Tibial nerve (tissue), 4 donors: ENCODE results near the gene ZCCHC3. TPM values are rescaled to one million over a fixed set of nuclear protein-coding genes. Genes with fewer than 3 reads are reported as not detected.

ENCODE experiments used
- DNase-seq, 2 donors: peaks; one replicate each; pipeline ENCODE4 v3.0.0-alpha.2; 2019; ENCODE audit warnings: low spot score in 2 of 2
- H3K27ac ChIP-seq, 4 donors: fragments of 200-600 bp; sonication (generic) in 3 of 4; one replicate each; pipeline ENCODE4 v1.5.1; 2017 to 2019; ENCODE audit warnings: mild to moderate bottlenecking in 1 of 4
- H3K27me3 ChIP-seq, 2 donors: fragments of 200-600 bp; sonication (generic) in 1 of 2; one replicate each; pipeline versions ENCODE4 v1.5.1 to v1.6.0; 2017 to 2019
- H3K36me3 ChIP-seq, 3 donors: fragments of 200-600 bp; sonication (generic); one replicate each; pipeline ENCODE4 v1.5.1; 2018 to 2019
- H3K4me1 ChIP-seq, 4 donors: fragments of 200-600 bp; sonication (generic) in 3 of 4; one replicate each; pipeline ENCODE4 v1.5.1; 2017 to 2019
- H3K4me3 ChIP-seq, 4 donors: fragments of 200-600 bp; sonication (generic) in 3 of 4; one replicate each; pipeline ENCODE4 v1.5.1; 2017 to 2019; ENCODE audit warnings: mild to moderate bottlenecking in 1 of 4, moderate library complexity in 1 of 4
- H3K9me3 ChIP-seq, 4 donors: fragments of 200-600 bp; sonication (generic) in 3 of 4; one replicate each; pipeline ENCODE4 v1.5.1; 2017 to 2019
- CTCF ChIP-seq, 5 experiments: fragments of 200-600 bp in 3 of 5; fragments of 450-650 bp in 2 of 5; sonication (generic) in 3 of 5; IDR thresholded peaks; one replicate each; pipeline ENCODE4 v1.5.1; 2016 to 2019; ENCODE audit warnings: antibody characterized with exemption in 5 of 5, mild to moderate bottlenecking in 3 of 5, moderate library complexity in 2 of 5
- EP300 ChIP-seq, 2 donors: sonication (generic); formaldehyde crosslinking; IDR thresholded peaks; one replicate each; pipeline ENCODE4 v1.6.1; 2017; ENCODE audit warnings: antibody characterized with exemption in 2 of 2, mild to moderate bottlenecking in 1 of 2
- POLR2A ChIP-seq, 2 donors: fragments of 450-650 bp; IDR thresholded peaks; one replicate each; pipeline ENCODE4 v1.6.1; 2017; ENCODE audit warnings: antibody characterized with exemption in 2 of 2, mild to moderate bottlenecking in 2 of 2, moderate library complexity in 2 of 2
- WGBS, 2 donors: methylation state at CpG; one replicate each; pipeline ENCODE4 v1.1.5; 2018; 5-methylcytosine and 5-hydroxymethylcytosine counted together
- total RNA-seq, 4 donors: library from RNA; depleted of rRNA; stranded (reverse); fragments of >200 nt; gene quantifications; one replicate each; pipeline ENCODE4 v1.1.0, GENCODE V29; 2016

The ZCCHC3 gene
- total RNA-seq, 4 donors from 2014 or later, result 12.0 to 24.9 (median 20.6) TPM

GRCh38 chr20:348972-349841 is 51.8 kb downstream of the ZCCHC3 start:
- Histone ChIP-seq H3K36me3 (peaks cover 0 to 36% (median 0%) of the 10 kb centered on the region in 3 donors), H3K4me1 (peaks cover 0 to 15% (median 5%) of the 10 kb centered on the region in 4 donors), H3K4me3 (no peak overlapping the region), H3K9me3 (no peaks in the 10 kb centered on the region), H3K27ac (peak overlapping the region in 2 of 4 donors; percentile 92 to 98), H3K27me3 (no peaks in the 10 kb centered on the region)
- no peak for TF ChIP-seq EP300 (IDR thresholded peaks at IDR 0.05)
- no peak for TF ChIP-seq POLR2A (IDR thresholded peaks at IDR 0.05)
- no peak for TF ChIP-seq CTCF (IDR thresholded peaks at IDR 0.05)
- 91 to 95% methylated on average over 16 to 19 of the region's 19 CpGs for WGBS, 2 donors
- no peak for DNase-seq

Other genes with a start within 250 kb of the ZCCHC3 start
- gene DEFB125, start 209.9 kb upstream of the ZCCHC3 start, total RNA-seq, result not detected
- not detected for gene DEFB126, start 155.0 kb upstream of the ZCCHC3 start, total RNA-seq
- gene DEFB127, start 140.1 kb upstream of the ZCCHC3 start, total RNA-seq, result not detected
- not detected for gene DEFB128, start 107.9 kb upstream of the ZCCHC3 start, total RNA-seq
- gene DEFB129, start 70.3 kb upstream of the ZCCHC3 start, total RNA-seq, result not detected
- under 1 TPM in 1 of 4 donors, not detected in 3; 0.66 TPM for gene DEFB132, start 39.8 kb upstream of the ZCCHC3 start, total RNA-seq
- 1 to 10 TPM; 3.5 to 8.7 (median 4.5) TPM for gene C20orf96, start 6.8 kb upstream of the ZCCHC3 start, total RNA-seq
- 1 to 10 TPM; 4.6 to 9.8 (median 8.6) TPM for gene SOX12, start 28.0 kb downstream of the ZCCHC3 start, total RNA-seq
- gene NRSN2, start 49.5 kb downstream of the ZCCHC3 start, total RNA-seq, result 10 to 100 TPM; 20.6 to 34.1 (median 26.2) TPM
- gene TRIB3, start 83.2 kb downstream of the ZCCHC3 start, total RNA-seq, result 10 to 100 TPM in 1 of 4 donors, 1 to 10 TPM in 3; 4.5 to 10.5 (median 5.9) TPM
- 100 to 1,000 TPM in 3 of 4 donors, 10 to 100 TPM in 1; 93.5 to 149 (median 118) TPM for gene RBCK1, start 110.7 kb downstream of the ZCCHC3 start, total RNA-seq
- gene TBC1D20, start 165.0 kb downstream of the ZCCHC3 start, total RNA-seq, result 10 to 100 TPM; 38.5 to 52.0 (median 44.3) TPM
- 10 to 100 TPM; 60.7 to 73.0 (median 64.1) TPM for gene CSNK2A1, start 246.2 kb downstream of the ZCCHC3 start, total RNA-seq